Metanephros (tissue), 2 donors: ENCODE data around the gene SRSF3. TPM values are rescaled to one million over a fixed set of nuclear protein-coding genes. Genes with fewer than 3 reads are reported as not detected.

Experiments
- small RNA-seq: library from RNA; depleted of rRNA; stranded (forward); fragments of <200 nt; gene quantifications from one replicate; pipeline ENCODE3, GENCODE V24; 2014; ENCODE audit warnings: low replicate concordance
- total RNA-seq: library from RNA; depleted of rRNA; stranded (reverse); fragments of >200 nt; gene quantifications from one replicate; pipeline ENCODE4 v1.2.3, GENCODE V29; 2014

SRSF3 gene
- 204 TPM for total RNA-seq

DNA sequence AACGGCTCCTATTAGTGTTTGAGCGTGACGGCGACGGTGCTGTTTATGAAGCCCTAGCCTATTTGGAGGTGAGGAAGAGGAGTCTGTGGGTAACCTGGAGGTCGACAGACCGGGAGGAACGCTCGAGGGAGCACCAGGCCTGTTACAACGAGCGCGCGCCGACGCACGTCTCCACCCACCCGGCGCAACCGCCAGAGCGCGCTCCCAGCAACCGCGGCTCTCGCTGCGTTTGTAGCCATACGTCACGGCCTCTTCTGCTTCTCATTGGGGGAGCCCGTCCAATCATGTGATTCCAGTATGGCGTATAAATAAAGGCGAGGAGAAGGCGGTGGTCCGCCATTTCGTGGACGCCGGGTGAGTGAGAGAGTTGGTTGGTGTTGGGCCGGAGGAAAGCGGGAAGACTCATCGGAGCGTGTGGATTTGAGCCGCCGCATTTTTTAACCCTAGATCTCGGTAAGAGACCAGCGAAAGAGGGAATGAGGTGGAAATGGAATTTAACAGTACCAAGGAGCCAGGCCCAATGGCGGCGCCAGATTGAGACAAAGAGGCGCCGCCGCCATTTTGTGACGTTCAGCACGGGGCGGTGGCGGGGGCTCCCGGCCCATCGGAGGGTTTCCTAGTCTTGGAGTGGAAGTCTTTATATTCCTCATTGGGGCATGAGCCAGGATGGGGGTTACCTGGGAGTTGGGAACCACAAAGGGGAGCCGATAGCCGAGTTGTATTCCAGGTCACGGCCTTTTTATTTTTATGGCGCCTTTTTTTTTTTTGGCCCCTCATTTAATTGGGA, at the start of gene SRSF3:
Gene SRSF3, plus strand, starts transcription at position 334 of the 787 bp plus-strand sequence. CDS start 2,401 bp downstream, outside the sequence.

DNA sequence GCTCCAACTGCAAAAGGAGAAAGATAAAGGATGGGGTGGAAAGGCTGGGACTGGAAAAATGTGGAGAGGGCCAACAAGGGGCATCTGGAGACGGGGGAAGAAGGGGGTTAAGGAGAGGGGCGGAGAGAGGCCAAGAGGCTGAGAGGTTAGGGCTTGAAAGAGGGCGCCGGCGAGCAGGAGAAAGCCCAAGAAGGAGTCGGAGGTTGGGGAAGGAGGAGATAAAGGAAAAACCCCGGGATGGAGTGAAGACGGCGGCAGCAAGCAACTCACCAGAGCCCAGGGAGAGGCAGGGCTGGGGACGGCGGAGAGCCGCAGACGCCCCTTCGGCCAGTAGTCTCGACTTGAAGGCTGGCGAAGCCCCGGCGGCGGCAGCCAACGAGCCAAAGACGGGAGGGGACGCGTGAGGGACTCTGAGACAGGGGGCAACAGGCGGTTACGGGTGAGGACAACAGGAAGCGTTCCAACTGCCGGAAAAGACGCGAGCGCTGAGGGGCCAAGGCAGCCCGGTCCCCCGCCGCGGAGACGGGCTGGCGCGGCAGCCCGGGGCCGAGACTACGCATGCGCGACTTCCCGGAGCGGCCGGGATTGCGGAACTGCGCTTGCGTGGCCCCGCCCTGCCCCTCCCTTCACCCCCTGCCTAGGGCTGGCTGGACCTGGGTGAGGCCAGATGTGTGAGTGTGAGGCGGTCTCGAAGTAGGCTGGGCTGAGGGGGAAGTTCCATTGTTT, 47.1 kb upstream of the SRSF3 start, which contains the start of gene STK38:
Gene STK38, minus strand, starts transcription at position 560 of the 726 bp plus-strand sequence. CDS start 7,277 bp downstream, outside the sequence.

Small RNA genes lying within 50 kb of the gene (small RNA-seq; reads per million reads assigned to genes)
- gene MIR3925, result not detected
- 0.46 reads per million, percentile 58 among the genes with 10 or more reads in this experiment for gene RNU1-88P

Other genes starting within 250 kb of the SRSF3 start
- gene ETV7, start 206.7 kb upstream of the SRSF3 start, total RNA-seq, result 0.29 TPM
- not detected for gene PXT1, start 151.5 kb upstream of the SRSF3 start, total RNA-seq
- gene KCTD20, start 151.4 kb upstream of the SRSF3 start, total RNA-seq, result 51.4 TPM
- 29.0 TPM for gene STK38, start 46.9 kb upstream of the SRSF3 start, total RNA-seq
- 27.4 TPM for gene CDKN1A, start 84.4 kb downstream of the SRSF3 start, total RNA-seq
- 1.5 TPM for gene RAB44, start 103.5 kb downstream of the SRSF3 start, total RNA-seq
- 14.2 TPM for gene CPNE5, start 245.1 kb downstream of the SRSF3 start, total RNA-seq